ENCODE data around the gene PPP1R13B. TPM values are rescaled to one million over a fixed set of nuclear protein-coding genes. Genes with fewer than 3 reads are reported as not detected.

PPP1R13B gene
- total RNA-seq, 1 experiment from 2014 or later: 17.8 TPM

GRCh38 chr14:103710771-103711377 lies 136.5 kb downstream of the PPP1R13B start:
- Histone ChIP-seq H3K27ac (ENCODE audit: low read depth, low read length) (no peak overlapping the region), H3K4me3 (replicated peaks in 1 of 2; ENCODE audit: low read depth in 1 of 2, low read length in 2 of 2) (no peak overlapping the region), H3K4me1 (ENCODE audit: control insufficient read depth in 1 of 2, insufficient read depth in 2 of 2, low read length in 2 of 2) (peaks cover 6 to 12% of the 10 kb centered on the region in 2 experiments), H3K9ac (ENCODE audit: low read length) (no peak overlapping the region), H3K9me3 (ENCODE audit: control insufficient read depth in 1 of 2, insufficient read depth in 1 of 2, low read depth in 1 of 2, low read length in 2 of 2) (no peaks in the 10 kb centered on the region), H4K20me1 (ENCODE audit: insufficient read depth) (peaks cover 8% of the 10 kb centered on the region; the same call in 1 of the 2 replicates), H3K27me3 (ENCODE audit: insufficient read depth, low read length) (no peaks in the 10 kb centered on the region), H3K79me2 (ENCODE audit: insufficient read depth, low read length) (peaks cover 47% of the 10 kb centered on the region), H2AFZ (ENCODE audit: low read depth, low read length, poor library complexity, severe bottlenecking) (no peak overlapping the region), H3K9me2 (ENCODE audit: insufficient read depth) (no peaks in the 10 kb centered on the region), H3K4me2 (ENCODE audit: low read length) (no peak overlapping the region), H3K36me3 (ENCODE audit: control insufficient read depth in 1 of 2, insufficient read depth in 2 of 2, low read length in 2 of 2) (peaks cover 7 to 39% of the 10 kb centered on the region in 2 experiments; a peak in 3 of 4 replicates)
- intact Hi-C loops (cut with micrococcal nuclease): no loop called here
- ATAC-seq (no peak), DNase-seq (ENCODE audit: low read depth, low spot score) (no peak)
- RAD21 ChIA-PET (ENCODE audit: low non-redundant PET in 1 of 2, low total read pairs in 2 of 2, uncharacterized antibody in 2 of 2, unreplicated experiment in 2 of 2): no interaction called here
- no TSS peak for BruUV-seq (replicated peaks)
- CTCF ChIA-PET: no interaction called here
- POLR2A ChIA-PET: no interaction called here
- no peak for TF ChIP-seq POLR2A (IDR thresholded peaks at IDR 0.05; ENCODE audit: borderline replicate concordance, extremely low read depth, insufficient read depth, insufficient read length)
- no peak for TF ChIP-seq JUND (IDR thresholded peaks at IDR 0.05)
- TF ChIP-seq, protein P1, sequence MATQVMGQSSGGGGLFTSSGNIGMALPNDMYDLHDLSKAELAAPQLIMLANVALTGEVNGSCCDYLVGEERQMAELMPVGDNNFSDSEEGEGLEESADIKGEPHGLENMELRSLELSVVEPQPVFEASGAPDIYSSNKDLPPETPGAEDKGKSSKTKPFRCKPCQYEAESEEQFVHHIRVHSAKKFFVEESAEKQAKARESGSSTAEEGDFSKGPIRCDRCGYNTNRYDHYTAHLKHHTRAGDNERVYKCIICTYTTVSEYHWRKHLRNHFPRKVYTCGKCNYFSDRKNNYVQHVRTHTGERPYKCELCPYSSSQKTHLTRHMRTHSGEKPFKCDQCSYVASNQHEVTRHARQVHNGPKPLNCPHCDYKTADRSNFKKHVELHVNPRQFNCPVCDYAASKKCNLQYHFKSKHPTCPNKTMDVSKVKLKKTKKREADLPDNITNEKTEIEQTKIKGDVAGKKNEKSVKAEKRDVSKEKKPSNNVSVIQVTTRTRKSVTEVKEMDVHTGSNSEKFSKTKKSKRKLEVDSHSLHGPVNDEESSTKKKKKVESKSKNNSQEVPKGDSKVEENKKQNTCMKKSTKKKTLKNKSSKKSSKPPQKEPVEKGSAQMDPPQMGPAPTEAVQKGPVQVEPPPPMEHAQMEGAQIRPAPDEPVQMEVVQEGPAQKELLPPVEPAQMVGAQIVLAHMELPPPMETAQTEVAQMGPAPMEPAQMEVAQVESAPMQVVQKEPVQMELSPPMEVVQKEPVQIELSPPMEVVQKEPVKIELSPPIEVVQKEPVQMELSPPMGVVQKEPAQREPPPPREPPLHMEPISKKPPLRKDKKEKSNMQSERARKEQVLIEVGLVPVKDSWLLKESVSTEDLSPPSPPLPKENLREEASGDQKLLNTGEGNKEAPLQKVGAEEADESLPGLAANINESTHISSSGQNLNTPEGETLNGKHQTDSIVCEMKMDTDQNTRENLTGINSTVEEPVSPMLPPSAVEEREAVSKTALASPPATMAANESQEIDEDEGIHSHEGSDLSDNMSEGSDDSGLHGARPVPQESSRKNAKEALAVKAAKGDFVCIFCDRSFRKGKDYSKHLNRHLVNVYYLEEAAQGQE (IDR thresholded peaks at IDR 0.05; ENCODE audit: low read depth): no peak
- no peak for TF ChIP-seq SRF (IDR thresholded peaks at IDR 0.05; ENCODE audit: low read depth)
- no peak for TF ChIP-seq FOSL1 (IDR thresholded peaks at IDR 0.05; ENCODE audit: low read depth)
- TF ChIP-seq YY1 (IDR thresholded peaks at IDR 0.05; ENCODE audit: extremely low read depth, insufficient replicate concordance, low read depth, low read length): no peak
- no peak for TF ChIP-seq RAD21 (IDR thresholded peaks at IDR 0.05; ENCODE audit: low read depth)
- no peak for TF ChIP-seq ELF1 (IDR thresholded peaks at IDR 0.05; ENCODE audit: borderline replicate concordance, low read depth)
- no peak for TF ChIP-seq SIN3A (IDR thresholded peaks at IDR 0.05; ENCODE audit: low read depth)
- no peak for TF ChIP-seq CBX3 (IDR thresholded peaks at IDR 0.05; ENCODE audit: low read depth)
- TF ChIP-seq ZFX (IDR thresholded peaks at IDR 0.05): no peak
- no peak for TF ChIP-seq MAX (IDR thresholded peaks at IDR 0.05)
